Skin of body (tissue), 2 donors: ENCODE measurements around the gene NEDD4. TPM values are rescaled to one million over a fixed set of nuclear protein-coding genes. Genes with fewer than 3 reads are reported as not detected.
A peak's percentile ranks its signal among the peaks of the same experiment; 100 is the strongest.
"Not testable (repeated sequence)": the region's sequence is repeated elsewhere in the genome, so short reads cannot be mapped to it uniquely, and the experiment has no call there.

Source experiments
- DNase-seq: peaks from one replicate; lab custom pipeline; 2025; lab: John Stamatoyannopoulos, UW
- total RNA-seq: library from RNA; depleted of rRNA; stranded (reverse); fragments of >200 nt; gene quantifications from one replicate; pipeline ENCODE4 v1.2.3, GENCODE V29; 2014

NEDD4 gene
- total RNA-seq, 1 donor from 2014 or later: 23.2 TPM

GRCh38 chr15:55829826-55830225, 163.6 kb downstream of the NEDD4 start:
- DNase-seq: no peak

DNA sequence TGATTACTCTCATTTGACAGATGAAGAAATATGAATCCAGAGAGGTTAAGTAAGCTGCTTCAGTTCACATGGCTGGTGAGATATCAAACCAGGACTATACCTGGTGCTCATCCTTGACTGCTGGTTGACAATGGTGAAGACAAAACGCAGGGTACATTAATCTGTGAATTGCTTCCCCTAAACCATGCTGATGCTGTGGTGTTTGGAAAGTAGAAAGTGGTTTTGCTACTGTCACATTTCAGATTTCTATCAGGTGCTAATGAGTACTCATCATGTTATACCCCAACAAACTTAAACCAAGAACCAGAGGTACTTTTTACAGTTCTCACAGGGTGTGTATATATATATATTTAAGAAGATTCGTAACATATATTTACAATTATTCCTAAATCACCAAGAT, 165.5 kb downstream of the NEDD4 start:
- DNase-seq: no peak

DNA sequence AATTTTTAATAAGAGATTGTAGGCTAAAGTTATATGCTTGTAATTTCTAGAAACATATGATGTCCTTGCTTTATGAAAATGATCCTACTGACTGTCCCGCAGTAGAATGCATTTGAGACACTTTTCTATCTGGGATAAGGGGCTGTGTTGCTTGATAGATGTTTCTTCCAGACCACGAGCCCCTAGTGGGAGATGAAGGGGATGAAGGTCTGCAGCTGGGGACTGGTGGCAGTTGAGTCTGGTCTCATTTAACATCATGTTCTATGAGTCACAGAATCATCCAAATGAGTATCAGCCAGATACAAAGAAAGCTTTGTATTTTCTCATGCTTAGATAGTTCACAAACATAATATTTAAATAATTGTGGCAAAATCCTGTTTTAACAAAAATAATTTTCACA, 166.2 kb downstream of the NEDD4 start:
- DNase-seq: no peak

DNA sequence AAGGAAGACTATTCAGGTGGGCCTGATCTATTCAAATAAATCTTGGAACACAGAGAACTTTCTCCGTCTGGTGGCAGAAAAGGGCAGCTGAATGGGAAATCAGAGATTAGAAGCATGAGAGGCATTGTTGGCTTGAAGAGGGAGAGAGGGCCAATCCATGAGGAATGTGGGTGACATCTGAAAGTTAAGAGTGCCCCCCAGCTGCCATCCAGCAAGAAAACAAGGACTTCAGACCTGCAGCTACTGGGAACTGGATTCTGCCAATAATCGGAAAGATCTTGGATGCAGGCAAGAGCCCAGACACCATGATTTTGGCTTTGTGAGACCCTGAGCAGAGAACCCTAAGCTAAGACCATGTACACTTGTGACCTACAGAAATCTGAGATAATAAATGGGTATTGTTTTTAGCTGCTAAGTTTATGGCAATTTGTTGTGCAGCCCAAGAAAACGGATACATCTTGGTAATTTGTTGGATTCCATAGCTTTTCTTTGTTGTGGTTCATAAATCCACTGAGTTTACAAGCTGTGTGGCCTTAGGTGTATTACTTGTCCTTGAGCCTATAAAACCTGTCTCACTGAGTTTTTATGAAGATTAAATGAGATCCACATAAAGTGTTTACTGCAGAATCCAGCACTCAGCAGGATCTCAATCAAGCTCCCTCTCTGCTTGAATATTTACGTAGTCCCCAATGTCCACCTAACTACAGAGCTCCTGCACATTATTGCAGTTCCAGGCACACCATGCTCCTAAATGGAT, 168.4 kb downstream of the NEDD4 start:
- DNase-seq: no peak

DNA sequence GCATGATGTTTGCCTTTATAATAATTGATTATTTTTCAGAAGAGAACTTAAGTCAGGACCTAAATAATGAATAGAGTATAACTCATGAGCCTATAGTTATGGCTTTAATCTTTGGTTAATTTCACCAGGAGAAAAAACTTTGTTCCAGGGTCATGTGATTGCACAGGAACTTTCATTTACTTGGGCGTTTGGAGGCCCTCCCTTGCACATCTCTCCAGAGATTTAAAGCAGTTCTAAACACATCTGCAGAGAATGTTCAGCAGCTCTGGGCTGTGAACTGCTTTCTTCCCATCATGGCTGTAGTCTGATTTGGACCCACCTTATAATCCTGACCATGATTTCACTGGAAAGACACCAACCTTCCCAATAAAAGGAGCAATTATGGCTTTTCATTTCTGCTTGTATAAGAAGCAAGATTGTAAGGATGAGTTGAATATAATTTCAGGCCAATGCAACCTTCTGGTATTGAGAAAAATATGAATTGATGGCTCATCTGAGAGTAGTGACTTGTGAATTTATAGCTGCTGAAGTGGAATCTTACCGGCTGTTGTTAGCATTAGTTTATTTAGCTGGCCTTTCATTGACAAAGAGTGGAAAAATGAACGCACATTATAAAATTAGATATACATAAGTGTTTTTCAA, 169.6 kb downstream of the NEDD4 start:
- DNase-seq: no peak

DNA sequence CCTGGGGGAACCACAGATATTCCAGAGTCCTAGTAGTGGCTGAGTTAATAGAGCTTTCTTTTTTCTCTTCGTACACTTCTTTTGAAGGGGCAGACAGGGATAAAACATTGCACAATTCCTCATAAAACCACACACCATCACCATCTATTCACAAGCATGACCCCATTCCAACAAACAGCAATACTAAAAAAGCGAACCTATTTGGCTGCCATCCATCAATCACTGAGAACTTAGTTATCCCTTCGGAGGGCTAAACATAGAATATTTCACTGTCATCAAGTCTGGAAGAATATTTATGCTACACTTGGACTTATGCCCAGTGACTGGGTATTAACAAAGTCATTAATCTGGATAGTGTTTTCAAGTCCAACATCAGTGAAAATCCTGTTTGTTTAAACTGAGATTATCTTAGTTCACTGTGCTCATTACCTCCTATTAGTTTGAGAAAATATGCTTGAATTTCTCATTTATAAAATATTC, 170.2 kb downstream of the NEDD4 start:
- DNase-seq: peak; percentile 20

GRCh38 chr15:55821740-55822139, 171.7 kb downstream of the NEDD4 start:
- not testable (repeated sequence) for DNase-seq

DNA sequence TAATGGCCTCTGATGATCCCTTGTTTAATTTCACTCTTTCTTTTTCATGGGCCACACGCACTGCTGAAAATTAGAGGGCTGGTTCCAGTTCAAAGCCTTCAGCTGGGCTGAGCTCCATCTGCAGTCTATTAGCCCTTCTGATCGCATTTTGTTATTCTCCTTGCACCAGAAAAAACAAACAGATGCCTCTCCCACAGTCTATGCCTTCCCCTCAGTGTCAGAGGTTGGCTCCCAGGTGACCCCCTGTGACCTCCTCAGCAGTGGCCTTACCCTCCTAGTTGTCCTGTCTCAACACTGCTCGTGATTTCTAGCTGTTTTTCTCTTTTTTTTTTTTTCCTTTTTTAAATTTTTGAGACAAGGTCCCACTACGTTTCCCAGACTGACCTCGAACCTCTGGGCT, 173.4 kb downstream of the NEDD4 start:
- DNase-seq: no peak

GRCh38 chr15:55819397-55820034, 173.9 kb downstream of the NEDD4 start:
- no peak for DNase-seq

- DNase-seq: no peak
Measured at GRCh38 chr15:55816017-55816416, 177.4 kb downstream of the NEDD4 start.

DNA sequence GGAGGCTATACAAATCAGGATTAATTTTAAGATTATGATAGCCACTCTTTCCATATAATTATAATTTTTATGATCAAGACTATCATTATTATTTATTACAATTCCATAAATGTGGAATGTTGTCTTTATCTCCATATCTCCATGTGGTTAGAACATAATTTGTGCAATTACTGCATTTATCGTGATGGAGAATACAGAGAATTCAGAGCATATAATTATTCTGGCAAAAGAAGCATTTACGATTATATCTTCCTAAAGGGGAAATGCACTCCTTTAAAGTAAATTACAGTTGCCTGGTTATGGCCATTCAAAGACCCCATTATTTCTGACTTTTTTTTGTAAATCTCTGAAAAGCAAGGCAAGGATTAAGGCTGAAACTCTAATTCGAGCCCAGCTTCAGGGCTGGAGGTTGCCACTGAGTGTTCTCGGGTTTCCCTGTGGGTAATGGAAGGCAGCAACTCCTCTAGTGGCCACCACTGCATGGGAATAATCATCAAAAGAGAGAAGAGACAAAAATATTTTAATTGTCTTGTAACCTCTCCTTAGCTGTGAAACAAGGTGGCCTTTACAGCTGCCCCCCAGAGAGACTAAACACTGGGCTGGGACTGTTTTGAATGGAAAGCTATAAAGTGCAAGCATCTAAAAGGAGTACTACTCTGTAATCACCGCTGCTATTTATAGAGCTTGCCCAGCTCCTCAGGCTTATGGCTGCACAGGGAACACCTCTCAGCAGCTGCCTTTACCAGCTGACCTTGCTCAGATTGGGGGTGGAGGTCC, 190.6 kb downstream of the NEDD4 start:
- DNase-seq: no peak

GRCh38 chr15:55800216-55800615, 193.2 kb downstream of the NEDD4 start:
- DNase-seq: no peak

DNA sequence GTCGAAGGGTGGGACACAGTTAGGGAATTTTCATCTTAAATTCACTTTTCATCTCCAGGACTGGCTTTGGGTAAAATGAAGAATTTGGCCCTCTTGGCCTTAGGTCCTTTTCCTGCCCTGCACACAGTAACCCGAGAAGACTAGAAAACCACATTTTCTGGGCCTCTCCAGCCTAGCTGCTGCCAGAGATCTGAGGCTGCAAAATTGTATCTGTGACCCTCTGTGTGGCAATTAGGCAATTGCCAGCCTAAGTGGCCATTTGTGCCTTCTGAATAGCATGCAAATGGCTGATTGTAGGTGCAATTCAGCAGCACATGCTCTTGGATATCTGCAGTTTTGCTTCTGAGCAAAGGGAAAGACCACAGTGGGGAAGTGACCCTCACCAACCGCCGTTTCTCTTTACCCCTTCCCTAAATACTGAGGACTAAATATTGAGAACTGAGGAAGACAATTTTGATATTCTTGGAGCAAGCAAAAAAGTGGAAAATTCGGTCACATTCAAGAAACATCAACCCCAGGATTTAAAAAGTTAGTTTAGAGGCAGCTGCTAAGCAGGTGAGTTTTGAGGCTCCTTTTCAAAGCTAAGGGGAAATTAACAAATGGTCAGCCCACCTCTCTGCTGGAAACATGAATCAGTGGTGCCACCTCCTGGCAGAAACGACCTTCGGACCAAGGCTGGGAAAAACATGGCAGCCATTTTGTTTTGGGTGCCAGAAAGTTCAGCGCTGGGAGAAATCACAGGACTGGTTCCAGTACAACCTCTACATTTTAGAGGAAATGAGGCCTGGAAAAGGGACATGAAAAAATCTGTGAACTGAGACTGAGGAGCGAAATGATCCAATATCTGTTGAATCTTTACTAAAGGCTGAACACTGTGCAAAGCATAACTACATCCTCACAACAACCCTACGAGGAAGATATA, 193.9 kb downstream of the NEDD4 start:
- no peak for DNase-seq

DNA sequence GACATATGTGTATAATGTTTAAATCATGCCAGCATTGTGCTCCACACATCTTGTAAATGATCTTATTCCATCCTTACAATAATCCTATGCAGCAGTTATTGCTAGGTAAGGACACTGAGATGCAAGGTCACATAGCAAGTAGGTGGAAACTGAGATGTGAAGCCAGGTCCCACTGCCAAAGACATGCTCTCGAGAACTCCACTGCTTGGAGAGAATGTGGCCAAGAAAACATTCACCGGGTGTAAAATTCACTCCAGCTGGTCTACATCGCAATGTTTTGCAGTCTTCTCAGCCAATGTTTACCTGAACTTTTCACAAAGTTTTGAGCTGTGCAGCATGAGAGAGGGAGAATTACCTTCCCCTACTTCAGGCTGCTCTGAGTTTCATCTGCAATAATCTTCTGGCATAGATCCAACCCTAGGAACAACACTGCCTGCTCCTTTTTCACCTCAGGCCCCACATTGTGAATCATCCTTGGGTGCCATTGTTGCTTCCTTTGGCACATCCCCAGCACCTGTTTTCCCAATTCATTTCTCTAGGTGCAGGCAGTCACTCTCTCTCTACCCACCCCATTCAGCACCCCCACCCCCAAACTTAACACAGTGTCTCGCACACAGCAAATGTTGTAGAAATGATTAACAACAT, 197.0 kb downstream of the NEDD4 start:
- no peak for DNase-seq

DNA sequence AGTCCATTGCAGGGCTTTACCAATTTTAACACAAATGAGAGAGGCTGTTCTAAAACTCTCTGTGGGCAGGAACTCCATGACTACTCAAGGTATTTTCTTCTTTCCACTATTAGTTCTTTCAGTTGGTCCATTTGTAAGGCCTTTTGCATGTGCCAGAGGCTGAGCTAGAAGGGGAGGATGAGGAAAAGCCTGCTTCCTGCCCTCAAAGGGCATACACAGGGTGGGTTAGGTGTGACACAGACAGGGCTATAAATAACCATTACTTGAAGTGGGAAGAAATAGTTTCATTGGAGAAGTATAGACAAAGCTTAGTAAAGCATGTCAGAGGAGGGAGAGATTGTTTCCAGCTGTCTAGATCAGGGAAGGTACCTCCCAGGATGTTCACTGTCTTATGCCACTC, 198.4 kb downstream of the NEDD4 start:
- DNase-seq: no peak

DNA sequence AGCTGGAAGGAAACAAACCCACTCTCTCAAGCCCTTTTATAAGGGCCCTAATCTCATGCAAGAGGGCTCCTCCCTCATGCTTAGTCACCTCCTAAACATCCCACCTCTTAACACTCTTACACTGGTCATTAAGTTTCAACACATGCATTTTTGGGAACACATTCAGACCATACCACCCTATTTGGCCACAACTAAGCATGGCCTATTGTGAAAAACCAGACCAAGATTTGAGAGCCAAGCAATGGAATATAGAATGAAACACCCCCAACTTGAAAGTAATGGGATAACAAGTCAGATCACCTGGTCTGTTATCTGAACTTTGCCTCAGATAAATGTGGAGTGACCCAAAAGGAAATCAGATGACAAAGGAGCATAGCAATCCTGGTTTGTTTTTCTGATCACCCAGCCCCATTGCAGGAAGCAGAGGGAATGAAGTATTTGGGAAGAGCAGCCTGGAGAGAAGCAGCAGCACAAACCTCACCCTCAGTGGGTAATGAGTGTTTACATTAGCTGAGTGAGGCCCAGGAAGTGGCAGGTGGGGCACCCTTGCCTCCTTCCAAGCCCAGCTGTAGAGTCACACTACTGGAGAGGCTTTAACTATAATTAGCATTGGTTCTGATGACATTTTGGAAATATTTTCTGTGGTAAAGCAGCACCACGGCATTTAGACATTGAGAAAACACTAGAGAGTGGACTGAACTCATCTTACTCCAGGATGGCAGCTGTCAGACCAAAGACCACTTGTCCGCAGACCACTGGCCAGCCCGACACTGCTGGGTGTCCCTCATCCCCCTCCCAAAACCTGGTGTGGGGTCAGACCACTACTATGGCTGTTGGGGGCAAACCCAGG, 201.6 kb downstream of the NEDD4 start:
- DNase-seq: no peak

DNA sequence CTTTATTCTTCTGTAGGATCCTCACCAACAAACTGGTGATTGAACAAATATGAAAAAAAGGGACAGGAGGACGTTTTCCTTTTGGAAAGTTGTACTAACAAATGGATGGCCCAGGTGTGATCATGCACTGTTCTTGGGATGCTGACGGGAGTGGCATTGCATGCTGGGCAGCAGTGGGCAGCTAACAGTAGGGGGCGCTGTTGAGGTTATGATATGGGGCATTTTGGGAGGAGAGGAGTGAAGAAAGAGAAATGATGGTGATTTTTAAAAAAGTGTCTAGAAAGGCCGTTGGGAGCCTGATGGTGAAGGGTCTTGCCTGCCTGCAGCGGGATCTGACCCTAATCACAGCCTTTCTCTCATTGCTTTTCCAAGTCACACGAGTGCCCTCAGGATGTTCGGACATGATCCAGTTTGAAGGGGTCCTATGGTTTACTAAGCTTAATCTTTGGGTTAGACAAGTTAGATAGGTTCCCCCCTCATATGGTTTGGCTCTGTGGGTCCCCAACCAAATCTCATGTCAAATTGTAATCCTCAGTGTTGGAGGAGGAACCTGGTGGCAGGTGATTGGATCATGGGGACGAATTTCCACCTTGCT, 204.2 kb downstream of the NEDD4 start:
- no peak for DNase-seq

DNA sequence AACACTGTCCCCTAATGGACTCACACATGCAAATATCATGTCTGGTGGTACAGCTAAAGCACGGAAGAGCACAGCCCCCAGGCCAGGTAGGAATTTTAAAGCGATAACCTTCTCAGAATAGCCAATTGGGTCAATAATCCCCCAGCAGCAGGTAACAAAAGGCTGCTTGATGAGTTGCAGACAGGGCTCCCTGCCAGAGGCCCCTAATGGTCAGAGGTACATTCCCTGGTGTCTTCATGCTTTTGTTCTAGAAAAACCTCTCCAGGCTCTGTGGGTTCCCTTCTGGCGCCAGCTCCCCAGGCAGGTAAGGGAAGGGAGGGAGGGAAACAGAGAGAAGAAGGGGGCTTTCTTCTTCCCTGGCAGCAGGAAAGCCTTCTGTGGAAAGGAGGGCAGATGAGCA, 207.1 kb downstream of the NEDD4 start:
- no peak for DNase-seq

DNA sequence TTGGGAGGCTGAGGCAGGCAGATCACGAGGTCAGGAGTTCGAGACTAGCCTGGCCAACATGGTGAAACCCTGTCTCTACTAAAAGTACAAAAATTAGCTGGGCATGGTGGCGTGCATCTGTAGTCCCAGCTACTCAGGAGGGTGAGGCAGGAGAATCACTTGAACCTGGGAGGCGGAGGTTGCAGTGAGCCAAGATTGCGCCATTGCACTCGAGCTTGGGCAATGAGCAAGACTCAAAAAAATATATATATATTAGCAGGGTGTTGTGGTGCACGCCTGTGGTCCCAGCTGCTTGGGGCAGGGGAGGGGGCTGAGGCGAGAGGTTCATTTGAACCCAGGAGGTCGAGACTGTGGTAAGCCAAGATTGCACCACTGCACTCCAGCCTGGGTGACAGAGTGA, 207.8 kb downstream of the NEDD4 start:
- not testable (repeated sequence) for DNase-seq
